Stomach (tissue), 4 donors: Measurements from ENCODE around the gene PERM1.

Source experiments
- POLR2A ChIP-seq, 4 donors: fragments of 450-650 bp; IDR thresholded peaks; one replicate each; pipeline ENCODE4 v1.6.1; 2016; ENCODE audit warnings: antibody characterized with exemption in 4 of 4, control low read depth in 2 of 4, mild to moderate bottlenecking in 1 of 4, moderate library complexity in 1 of 4
- TF ChIP-seq, protein P1 (sequence below), 7 experiments: fragments of 450-650 bp in 4 of 7; fragments of 200-600 bp in 3 of 7; sonication (generic) in 3 of 7; IDR thresholded peaks; one replicate each; pipeline ENCODE4 v1.5.1; 2016 to 2019; ENCODE audit warnings: antibody characterized with exemption in 7 of 7, control low read depth in 2 of 7, mild to moderate bottlenecking in 1 of 7

DNA sequence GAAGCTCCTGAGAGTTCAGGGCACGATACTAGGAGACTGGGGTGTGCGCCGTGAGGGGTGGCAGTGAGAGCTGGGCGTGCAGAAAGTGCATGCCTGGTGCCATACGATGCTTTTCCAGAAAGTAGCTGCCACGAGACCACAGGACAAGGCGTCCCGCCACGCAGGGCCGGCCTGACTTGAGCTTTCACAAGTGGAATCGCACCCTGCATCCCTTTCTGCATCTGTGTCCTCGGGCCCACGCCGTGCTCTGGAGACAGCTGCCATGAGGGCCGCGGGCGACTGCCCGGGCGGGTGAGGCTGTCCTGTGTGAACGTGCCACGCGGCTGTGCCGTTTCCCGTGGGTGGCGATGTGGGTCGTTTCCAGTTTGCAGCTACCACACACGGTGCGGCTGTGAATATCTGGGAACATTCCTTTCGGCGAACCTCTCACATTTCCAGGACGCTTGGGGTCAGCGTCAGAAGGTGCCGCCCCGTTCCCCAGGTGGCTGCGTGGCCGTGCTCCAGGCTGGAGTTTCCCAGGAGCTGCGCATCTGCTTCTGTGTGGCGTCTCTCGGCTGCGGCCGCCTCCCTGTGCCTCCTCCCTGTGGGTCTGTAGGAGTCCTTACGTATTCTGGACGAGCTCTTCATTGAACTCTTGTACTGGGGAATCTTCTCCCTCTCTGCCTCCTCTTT lies 1.0 kb upstream of the PERM1 start:
- no peak for TF ChIP-seq POLR2A (IDR thresholded peaks at IDR 0.05)
- TF ChIP-seq, protein P1, sequence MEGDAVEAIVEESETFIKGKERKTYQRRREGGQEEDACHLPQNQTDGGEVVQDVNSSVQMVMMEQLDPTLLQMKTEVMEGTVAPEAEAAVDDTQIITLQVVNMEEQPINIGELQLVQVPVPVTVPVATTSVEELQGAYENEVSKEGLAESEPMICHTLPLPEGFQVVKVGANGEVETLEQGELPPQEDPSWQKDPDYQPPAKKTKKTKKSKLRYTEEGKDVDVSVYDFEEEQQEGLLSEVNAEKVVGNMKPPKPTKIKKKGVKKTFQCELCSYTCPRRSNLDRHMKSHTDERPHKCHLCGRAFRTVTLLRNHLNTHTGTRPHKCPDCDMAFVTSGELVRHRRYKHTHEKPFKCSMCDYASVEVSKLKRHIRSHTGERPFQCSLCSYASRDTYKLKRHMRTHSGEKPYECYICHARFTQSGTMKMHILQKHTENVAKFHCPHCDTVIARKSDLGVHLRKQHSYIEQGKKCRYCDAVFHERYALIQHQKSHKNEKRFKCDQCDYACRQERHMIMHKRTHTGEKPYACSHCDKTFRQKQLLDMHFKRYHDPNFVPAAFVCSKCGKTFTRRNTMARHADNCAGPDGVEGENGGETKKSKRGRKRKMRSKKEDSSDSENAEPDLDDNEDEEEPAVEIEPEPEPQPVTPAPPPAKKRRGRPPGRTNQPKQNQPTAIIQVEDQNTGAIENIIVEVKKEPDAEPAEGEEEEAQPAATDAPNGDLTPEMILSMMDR (IDR thresholded peaks at IDR 0.05) = no peak
